NCI-H2081 treated with DMSO at 0.1 percent for 48 hours (cell line): ENCODE results near the gene WDR1.

ENCODE experiments used
- DNase-seq: peaks from one replicate; lab custom pipeline; 2025; lab: John Stamatoyannopoulos, UW

WDR1 gene

GRCh38 chr4:10084651-10085358, 31.8 kb downstream of the WDR1 start:
- DNase-seq = no peak

- DNase-seq = no peak
These were observed 32.5 kb downstream of the WDR1 start for GRCh38 chr4:10083861-10084641.

- DNase-seq = no peak
These were observed 33.2 kb downstream of the WDR1 start for GRCh38 chr4:10083331-10083771.

DNA sequence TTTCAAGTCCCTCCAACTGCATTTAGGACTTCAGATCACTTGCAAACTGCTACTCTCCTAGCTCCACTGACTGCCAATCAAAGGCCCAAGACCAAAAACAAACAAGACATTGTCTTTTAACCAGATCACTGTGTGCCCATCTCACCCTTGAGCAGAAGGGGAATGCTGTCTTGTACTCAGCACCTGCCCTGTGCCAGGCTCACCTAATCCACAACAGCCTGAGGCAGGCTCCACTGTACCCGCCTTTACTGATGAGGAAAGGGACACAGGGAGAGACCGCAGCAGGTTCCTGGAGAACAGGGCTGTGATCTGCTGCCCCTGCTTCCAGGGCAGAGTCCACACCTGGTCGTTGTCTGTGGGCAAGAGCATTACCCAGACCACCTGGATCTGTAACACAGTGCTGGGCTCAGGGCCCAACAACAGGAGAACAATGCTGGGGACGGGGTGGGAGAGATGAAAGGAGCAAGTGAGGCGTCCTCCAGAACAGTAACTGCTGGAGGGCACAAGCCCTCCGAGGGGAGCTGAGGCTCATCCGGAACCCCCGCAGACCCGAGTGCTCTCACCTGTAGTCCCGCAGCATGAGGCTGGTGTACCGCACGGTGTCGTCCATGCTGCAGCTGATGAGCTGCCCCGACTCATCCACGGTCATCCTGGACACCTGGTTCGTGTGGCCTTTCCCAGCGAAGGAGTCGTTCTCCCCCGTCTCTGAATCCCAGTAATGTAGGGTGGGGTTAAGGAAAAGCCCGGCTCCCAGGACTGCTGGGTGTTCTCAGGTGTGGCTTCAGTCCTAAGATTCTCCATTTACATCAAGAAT, 33.9 kb downstream of the WDR1 start:
- no peak for DNase-seq

DNA sequence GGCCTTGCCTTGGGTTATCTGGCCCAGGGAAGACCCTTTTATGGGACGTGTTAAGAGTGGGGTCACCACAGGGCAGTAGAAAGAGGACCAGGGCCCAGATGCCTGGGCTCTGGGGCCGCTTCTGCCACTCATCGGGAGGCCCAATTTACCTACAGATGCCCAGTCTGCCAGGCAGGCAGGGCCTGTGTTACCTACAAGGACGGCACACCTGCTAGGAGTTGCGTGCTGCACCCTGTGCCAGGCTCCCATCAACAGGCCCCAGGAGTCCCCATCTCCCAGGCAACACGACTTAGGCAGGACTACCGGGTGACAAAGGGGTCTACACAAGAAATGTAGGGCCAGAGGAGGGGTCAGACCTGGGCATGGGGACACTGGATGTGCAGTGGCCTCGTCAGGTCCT, 34.6 kb downstream of the WDR1 start:
- no peak for DNase-seq

DNA sequence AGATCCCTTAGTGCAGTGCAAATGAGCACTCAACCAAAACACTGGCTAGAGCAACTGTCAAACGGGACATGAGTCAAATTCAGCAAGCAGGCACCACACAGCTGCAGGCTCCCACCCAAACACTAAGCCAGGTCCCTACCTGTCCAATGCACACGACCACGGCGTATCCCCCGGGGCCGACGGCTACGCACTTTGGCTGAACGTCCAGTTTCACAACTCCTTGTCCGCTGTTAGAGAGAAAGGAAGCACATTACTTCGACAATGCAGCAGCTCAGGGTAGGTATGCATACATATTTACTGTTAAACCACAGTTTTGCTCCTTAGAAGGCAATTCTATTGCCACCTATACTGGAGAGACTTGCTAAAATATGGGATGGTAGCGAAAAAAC, 35.4 kb downstream of the WDR1 start:
- DNase-seq = no peak

- no peak for DNase-seq
These were observed 35.9 kb downstream of the WDR1 start for GRCh38 chr4:10080589-10081217.

DNA sequence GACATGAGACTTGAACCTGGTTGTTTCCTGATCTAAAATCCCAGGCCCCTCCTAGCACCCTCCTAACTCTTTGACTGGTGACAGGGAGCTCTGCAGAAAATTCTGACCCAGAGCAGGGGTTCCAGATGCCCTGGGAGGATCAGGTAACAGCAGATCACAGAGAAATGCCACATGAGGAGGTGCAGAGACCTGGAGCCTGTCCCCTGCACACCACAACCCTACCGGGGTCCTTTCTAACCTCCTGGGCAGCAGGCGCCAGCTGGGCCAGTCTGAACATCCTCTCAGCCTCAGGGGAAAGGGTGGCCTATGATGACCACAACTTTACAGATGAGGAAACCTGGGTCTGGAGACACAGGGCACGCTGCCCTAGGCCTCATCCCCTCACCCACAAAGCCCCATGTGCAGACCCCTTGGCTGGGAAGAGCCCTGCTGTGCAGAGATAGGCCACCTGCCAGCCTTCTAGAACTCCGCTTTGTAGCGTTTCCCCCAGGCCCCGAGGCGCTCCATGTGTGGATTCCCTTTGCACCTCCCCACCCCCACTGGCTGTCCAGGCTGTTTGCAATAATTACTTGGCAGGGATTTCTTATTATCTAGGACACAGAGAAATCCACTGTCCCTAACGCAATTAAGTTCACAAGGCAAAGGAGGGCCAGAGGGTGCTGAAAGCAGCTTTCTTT, 36.5 kb downstream of the WDR1 start:
- DNase-seq = no peak

- no peak for DNase-seq
These were observed 37.3 kb downstream of the WDR1 start for GRCh38 chr4:10079256-10079655.

GRCh38 chr4:10078481-10079233, 37.9 kb downstream of the WDR1 start:
- DNase-seq = no peak

DNA sequence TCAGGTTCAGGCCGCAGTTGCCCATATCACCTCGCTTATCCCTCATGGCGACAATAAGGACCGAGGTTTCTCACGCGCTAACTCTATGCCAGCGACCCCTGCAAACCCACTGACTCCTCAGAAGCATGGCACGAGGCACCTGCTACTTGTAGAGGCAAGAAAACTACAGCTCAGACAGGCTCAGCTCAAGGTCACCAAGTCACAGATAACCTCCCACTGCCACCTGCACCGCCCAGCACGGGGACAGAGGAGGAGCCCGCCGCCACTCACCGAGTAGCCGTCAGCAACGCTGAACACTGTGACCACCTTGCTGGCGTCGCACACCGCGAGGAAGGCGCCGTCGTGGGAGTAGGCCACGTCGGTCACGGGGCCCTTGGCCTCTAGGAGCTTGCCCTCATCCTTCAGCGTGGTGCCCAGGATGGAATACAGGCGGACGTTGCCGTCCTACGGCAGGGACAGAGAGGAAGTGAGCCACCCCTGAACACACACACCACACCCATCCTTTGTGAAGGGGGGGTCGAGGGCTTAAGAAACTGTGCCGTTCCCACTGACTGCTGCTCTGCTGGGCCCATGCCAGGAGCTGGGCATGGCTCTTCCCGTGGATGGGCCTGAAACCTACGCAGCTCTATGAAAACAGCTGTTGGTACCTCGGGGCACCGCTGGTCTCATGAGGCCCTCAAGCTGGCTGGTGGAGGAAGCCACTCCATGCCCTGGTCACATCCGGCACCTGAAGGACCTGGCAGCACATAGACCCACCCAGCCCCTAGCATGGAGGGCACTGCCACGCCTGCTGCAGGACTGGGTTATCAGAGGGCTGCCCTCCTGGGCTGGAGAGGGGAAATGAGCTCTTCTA, 38.9 kb downstream of the WDR1 start:
- no peak for DNase-seq

DNA sequence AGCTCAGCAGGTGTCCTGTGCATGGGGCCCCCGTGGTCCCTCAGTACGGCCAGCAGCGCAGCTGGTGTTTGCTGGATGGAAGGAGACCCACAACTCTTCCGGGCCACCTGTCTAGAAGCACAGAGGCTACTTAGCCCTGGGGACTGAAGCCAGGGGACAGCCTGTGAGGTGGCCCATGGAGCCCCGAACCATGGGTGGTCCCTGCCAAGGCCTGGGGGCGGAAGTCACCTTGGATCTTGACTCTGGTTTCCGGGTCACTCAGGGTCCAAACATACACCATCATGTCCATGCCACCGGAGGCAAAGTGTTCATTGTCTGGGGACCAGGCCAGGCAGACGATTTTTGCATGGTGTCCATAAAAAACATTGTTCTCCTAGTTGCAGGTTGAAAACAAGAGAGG, 39.5 kb downstream of the WDR1 start:
- no peak for DNase-seq

GRCh38 chr4:10075953-10076391, 40.6 kb downstream of the WDR1 start:
- no peak for DNase-seq

- no peak for DNase-seq
These were observed 41.3 kb downstream of the WDR1 start for GRCh38 chr4:10075158-10075863.

DNA sequence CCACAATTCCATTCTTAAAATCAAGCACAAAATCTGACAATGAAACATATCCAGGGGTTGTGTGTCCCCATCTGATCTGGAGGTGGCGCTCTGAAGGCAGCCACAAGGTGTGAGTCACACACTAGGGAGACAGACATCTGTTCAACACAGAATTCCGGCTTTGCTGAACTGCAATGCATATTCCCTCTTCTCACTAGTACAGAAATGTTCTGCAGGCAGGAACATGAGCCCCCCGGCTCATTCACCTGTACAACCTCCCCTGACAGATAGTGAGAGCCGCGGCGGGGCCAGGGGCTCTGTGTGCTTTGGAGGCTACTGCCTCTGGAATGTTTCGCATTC, 41.9 kb downstream of the WDR1 start:
- DNase-seq = no peak

DNA sequence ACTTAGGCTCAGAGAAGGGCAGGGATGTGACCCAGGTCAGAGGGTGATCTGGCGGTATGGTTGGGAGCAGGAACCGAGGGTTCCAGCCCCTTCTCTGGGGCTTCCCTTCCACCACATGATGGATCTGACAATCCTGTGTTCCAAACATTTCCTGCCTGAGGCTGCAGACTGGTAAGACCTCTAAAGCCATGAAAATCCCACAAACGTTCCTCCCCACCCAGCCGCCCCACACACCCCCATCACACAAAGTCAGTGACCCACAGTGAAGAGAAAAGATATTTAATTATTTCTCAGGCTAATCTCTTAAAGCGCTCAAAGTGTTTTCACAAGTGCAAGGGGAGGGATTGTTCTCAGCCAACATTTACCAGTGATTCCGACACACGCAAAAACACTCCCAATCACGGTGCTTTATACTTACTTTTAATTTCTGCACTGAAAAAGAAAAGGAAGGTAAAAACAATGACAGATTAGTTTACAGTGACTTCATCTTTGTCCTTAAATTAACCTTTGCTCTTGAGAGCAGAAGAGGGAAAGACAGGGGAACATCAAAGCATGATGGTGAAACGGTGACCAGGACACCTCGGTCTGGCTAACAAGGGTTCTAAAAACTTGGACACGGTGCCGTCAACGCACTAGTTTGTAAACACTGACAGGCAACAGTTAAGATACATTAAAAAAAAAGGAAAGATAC, 42.4 kb downstream of the WDR1 start:
- DNase-seq = no peak

- DNase-seq = no peak
These were observed 44.1 kb downstream of the WDR1 start for GRCh38 chr4:10072420-10073017.

- no peak for DNase-seq
These were observed 47.4 kb downstream of the WDR1 start for GRCh38 chr4:10069075-10069642.
